Liver (tissue), 3 donors: ENCODE data around the gene HIPK2.

Source experiments
- CTCF ChIP-seq: fragments of 150-350 bp; IDR thresholded peaks from 2 replicates; pipeline ENCODE4 v1.5.1; 2017; ENCODE audit warnings: improper control_type of control experiment, low read depth, low read length; ENCODE audit not compliant: missing input control
- SP1 ChIP-seq: IDR thresholded peaks from 2 replicates; pipeline ENCODE4 v1.6.1; 2018; ENCODE audit warnings: antibody characterized with exemption, mild to moderate bottlenecking
- donor health status: healthy.
- donor health status: healthy.

- TF ChIP-seq SP1 (no peak), CTCF (no peak)
Measured at GRCh38 chr7:139671967-139672366, 105.8 kb downstream of the HIPK2 start.
